ENCODE data around the gene OR8B3. TPM values are rescaled to one million over a fixed set of nuclear protein-coding genes. Genes with fewer than 3 reads are reported as not detected.

OR8B3 gene
- total RNA-seq, 1 experiment from 2014 or later: not detected

DNA sequence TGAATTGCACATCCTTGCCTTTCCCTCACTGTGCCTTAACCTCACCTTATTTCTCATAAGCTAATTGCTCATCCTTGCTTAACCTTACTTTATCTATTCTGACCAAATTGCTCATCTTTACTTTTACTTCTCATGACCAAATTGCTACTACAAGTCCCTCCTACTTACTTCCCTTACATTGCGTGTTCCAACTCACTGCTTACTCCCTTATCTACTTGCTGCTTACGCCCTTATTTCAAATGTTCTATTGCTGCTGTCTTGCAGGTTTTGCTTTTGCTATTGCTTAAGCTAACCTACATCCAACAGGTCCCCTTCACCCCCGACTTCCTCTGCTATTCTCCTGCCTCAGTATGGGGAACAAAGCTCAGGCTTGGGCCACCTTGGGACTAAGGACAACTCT, 22.5 kb downstream of the OR8B3 start:
- no peak overlapping the region for H3K27ac ChIP-seq (ENCODE audit: low read length)
- H3K4me1 ChIP-seq (ENCODE audit: insufficient read depth, low read length): no peaks in the 10 kb centered on the region
- ChIA-PET CTCF (no interaction called here), POLR2A (ENCODE audit: unreplicated experiment) (no interaction called here)
- H3K9ac ChIP-seq (ENCODE audit: low read length): no peak overlapping the region
- H3K9me3 ChIP-seq (ENCODE audit: low read length): no peaks in the 10 kb centered on the region
- no peaks in the 10 kb centered on the region for H4K20me1 ChIP-seq (ENCODE audit: low read length)
- ATAC-seq (no peak), DNase-seq (no peak)
- intact Hi-C loops (cut with micrococcal nuclease): no loop called here
- no peak overlapping the region for H2AFZ ChIP-seq (ENCODE audit: low read length)
- no peaks in the 10 kb centered on the region for H3F3A ChIP-seq (ENCODE audit: low read length, unreplicated experiment)
- TF ChIP-seq CTCF (conservative IDR thresholded peaks at IDR 0.05; ENCODE audit: low read depth, low read length) (no peak), EZH2 (IDR thresholded peaks at IDR 0.05; ENCODE audit: low read length, unreplicated experiment) (no peak), EZH2phosphoT487 (IDR thresholded peaks at IDR 0.05; ENCODE audit: borderline replicate concordance, low read length) (no peak)
- H3K9me2 ChIP-seq (replicated peaks; ENCODE audit: low read length): no peaks in the 10 kb centered on the region
- no peak overlapping the region for H3K4me2 ChIP-seq (ENCODE audit: low read length)
- BruUV-seq (replicated peaks): no TSS peak
- no peaks in the 10 kb centered on the region for H3K79me2 ChIP-seq (ENCODE audit: low read length)
- H3K4me3 ChIP-seq (ENCODE audit: low read length): no peak overlapping the region
- H3K27me3 ChIP-seq (ENCODE audit: low read length): peaks cover 62% of the 10 kb centered on the region
- H3K36me3 ChIP-seq (ENCODE audit: low read depth, low read length): no peaks in the 10 kb centered on the region

DNA sequence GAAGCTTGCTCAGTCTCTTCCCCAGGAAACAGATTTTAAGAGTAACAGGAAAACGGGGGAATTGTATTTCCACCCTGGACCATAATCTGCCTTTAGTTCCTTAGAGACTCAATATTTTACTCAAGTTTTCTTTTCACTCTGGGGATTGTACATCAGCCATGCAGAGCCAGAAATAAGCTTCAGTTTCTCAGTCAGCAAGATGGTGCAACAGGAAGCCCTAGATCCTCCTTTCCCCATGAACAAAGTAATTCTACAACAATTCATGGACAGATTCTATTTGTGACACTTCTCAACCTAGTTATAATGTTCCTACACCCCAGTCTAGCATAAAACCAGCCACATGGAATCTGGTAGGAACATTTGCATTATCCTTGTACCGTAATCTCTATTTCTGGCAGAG, 39.3 kb downstream of the OR8B3 start:
- TF ChIP-seq CTCF (conservative IDR thresholded peaks at IDR 0.05; ENCODE audit: low read depth, low read length) (no peak), EZH2 (IDR thresholded peaks at IDR 0.05; ENCODE audit: low read length, unreplicated experiment) (no peak), EZH2phosphoT487 (IDR thresholded peaks at IDR 0.05; ENCODE audit: borderline replicate concordance, low read length) (no peak)
- no peaks in the 10 kb centered on the region for H3K9me2 ChIP-seq (replicated peaks; ENCODE audit: low read length)
- H3K9me3 ChIP-seq (ENCODE audit: low read length): no peaks in the 10 kb centered on the region
- no peaks in the 10 kb centered on the region for H3K4me1 ChIP-seq (ENCODE audit: insufficient read depth, low read length)
- H3K4me3 ChIP-seq (ENCODE audit: low read length): no peak overlapping the region
- H3K9ac ChIP-seq (ENCODE audit: low read length): no peak overlapping the region
- no peak overlapping the region for H2AFZ ChIP-seq (ENCODE audit: low read length)
- DNase-seq: no peak
- no peak for ATAC-seq
- H4K20me1 ChIP-seq (ENCODE audit: low read length): no peaks in the 10 kb centered on the region
- intact Hi-C loops (cut with micrococcal nuclease): no loop called here
- H3K27me3 ChIP-seq (ENCODE audit: low read length): peaks cover 65% of the 10 kb centered on the region
- no peaks in the 10 kb centered on the region for H3K79me2 ChIP-seq (ENCODE audit: low read length)
- no peaks in the 10 kb centered on the region for H3K36me3 ChIP-seq (ENCODE audit: low read depth, low read length)
- CTCF ChIA-PET: no interaction called here
- H3F3A ChIP-seq (ENCODE audit: low read length, unreplicated experiment): no peaks in the 10 kb centered on the region
- POLR2A ChIA-PET (ENCODE audit: unreplicated experiment): no interaction called here
- H3K27ac ChIP-seq (ENCODE audit: low read length): no peak overlapping the region
- BruUV-seq (replicated peaks): no TSS peak
- H3K4me2 ChIP-seq (ENCODE audit: low read length): no peak overlapping the region

DNA sequence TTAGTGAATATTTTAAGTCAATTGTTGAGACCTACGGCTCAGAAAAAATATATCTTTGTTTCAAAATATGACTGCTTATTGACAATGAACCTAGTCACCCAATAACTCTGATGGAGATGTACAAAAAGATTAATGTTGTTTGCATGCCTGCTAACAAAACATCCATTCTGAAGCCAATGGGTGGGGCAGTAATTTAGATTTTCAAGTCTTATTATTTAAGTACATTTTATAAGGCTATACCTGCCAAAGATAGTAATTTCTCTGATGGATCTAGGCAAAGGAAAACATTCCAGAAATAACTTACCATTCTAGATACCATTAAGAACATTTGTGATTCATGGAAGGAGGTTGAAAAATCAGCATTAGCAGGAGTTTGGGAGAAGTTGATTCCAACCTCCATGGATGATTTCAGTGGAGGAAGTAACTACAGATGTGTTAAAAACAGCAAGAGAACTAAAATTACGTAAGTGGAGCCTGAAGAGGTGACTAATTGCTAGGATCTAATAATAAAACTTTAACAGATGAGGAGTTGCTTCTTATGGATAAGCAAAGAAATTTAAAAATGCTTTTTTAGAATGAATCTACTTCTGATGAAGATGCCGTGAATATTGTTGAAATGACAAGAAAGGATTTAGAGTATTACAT, 52.4 kb downstream of the OR8B3 start:
- DNase-seq (no peak), ATAC-seq (no peak)
- no peaks in the 10 kb centered on the region for H3K36me3 ChIP-seq (ENCODE audit: low read depth, low read length)
- no peak overlapping the region for H3K27ac ChIP-seq (ENCODE audit: low read length)
- TF ChIP-seq EZH2phosphoT487 (IDR thresholded peaks at IDR 0.05; ENCODE audit: borderline replicate concordance, low read length) (no peak), CTCF (conservative IDR thresholded peaks at IDR 0.05; ENCODE audit: low read depth, low read length) (no peak), EZH2 (IDR thresholded peaks at IDR 0.05; ENCODE audit: low read length, unreplicated experiment) (no peak)
- ChIA-PET CTCF (no interaction called here), POLR2A (ENCODE audit: unreplicated experiment) (no interaction called here)
- H3F3A ChIP-seq (ENCODE audit: low read length, unreplicated experiment): no peaks in the 10 kb centered on the region
- no peaks in the 10 kb centered on the region for H3K9me3 ChIP-seq (ENCODE audit: low read length)
- H3K79me2 ChIP-seq (ENCODE audit: low read length): no peaks in the 10 kb centered on the region
- no peaks in the 10 kb centered on the region for H3K9me2 ChIP-seq (replicated peaks; ENCODE audit: low read length)
- no TSS peak for BruUV-seq (replicated peaks)
- no peak overlapping the region for H3K9ac ChIP-seq (ENCODE audit: low read length)
- no peak overlapping the region for H3K4me3 ChIP-seq (ENCODE audit: low read length)
- intact Hi-C loops (cut with micrococcal nuclease): no loop called here
- no peak overlapping the region for H3K4me2 ChIP-seq (ENCODE audit: low read length)
- H3K4me1 ChIP-seq (ENCODE audit: insufficient read depth, low read length): no peaks in the 10 kb centered on the region
- H4K20me1 ChIP-seq (ENCODE audit: low read length): no peaks in the 10 kb centered on the region
- H3K27me3 ChIP-seq (ENCODE audit: low read length): peaks cover 20% of the 10 kb centered on the region; the same call in 1 of the 2 replicates
- H2AFZ ChIP-seq (ENCODE audit: low read length): no peak overlapping the region

Measured in PC-3 (cell line).